Activated CD4-positive, alpha-beta T cell treated with anti-CD3 and anti-CD28 coated beads for 1 hour (primary cell): ENCODE measurements around the gene SMC3.
"Not testable (repeated sequence)": the region's sequence is repeated elsewhere in the genome, so short reads cannot be mapped to it uniquely, and the experiment has no call there.

Source experiments
- DNase-seq: peaks from one replicate; pipeline ENCODE4 v3.0.0-alpha.2; 2020

SMC3 gene

DNA sequence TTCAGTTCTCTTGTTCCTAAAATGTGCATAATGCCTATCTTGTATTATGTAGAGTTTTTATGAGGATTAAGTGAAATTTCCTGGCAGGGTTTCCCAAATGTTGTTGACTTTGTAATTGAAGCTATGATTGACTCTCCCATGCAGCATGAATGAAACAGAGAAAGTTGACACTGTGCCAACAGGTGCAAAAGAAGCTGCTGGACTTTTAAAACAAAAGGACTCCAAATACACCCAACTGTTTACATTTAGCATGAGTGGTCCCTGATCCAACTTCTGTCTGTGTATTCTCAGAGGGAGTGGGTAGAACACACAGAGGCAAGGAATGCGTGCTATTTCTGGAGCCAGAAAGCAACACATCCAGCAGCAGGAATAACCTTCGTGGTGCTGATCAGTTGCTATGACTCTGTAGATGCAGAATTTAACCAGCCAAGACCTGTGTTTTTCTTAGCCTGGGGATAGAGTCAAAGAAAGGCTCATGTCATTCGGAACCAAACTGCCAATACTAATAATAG, 62.2 kb downstream of the SMC3 start:
- no peak for DNase-seq

GRCh38 chr10:110631934-110632333, 64.4 kb downstream of the SMC3 start:
- no peak for DNase-seq

DNA sequence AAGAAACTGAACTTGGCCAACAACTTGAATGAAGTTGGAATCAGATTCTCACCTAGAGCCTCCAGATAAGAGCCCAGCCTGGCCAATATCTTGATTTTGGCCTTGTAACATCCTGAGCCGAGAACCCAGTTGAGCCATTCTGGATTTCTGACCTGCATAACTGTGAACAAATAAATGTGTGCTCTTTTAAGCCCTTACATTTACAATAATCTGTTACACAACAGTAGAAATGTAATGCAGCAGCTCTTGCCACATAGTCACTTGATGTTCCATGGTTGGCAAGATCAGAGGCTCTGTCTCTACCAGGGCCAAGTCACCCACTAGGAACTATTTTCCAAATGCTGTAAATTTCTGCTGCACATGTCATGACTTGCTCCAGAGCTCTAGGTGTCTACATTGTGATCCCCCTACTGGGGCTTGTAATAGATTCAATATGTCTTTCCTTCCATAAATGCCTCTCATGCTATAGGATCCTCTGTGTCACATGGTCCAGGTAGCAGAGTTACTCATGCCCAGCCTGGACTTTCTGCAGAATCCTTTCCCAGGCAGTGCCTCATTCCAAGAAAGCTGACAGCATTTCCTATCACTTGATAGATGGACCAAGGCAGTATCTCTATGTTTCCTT, 65.2 kb downstream of the SMC3 start:
- no peak for DNase-seq

DNA sequence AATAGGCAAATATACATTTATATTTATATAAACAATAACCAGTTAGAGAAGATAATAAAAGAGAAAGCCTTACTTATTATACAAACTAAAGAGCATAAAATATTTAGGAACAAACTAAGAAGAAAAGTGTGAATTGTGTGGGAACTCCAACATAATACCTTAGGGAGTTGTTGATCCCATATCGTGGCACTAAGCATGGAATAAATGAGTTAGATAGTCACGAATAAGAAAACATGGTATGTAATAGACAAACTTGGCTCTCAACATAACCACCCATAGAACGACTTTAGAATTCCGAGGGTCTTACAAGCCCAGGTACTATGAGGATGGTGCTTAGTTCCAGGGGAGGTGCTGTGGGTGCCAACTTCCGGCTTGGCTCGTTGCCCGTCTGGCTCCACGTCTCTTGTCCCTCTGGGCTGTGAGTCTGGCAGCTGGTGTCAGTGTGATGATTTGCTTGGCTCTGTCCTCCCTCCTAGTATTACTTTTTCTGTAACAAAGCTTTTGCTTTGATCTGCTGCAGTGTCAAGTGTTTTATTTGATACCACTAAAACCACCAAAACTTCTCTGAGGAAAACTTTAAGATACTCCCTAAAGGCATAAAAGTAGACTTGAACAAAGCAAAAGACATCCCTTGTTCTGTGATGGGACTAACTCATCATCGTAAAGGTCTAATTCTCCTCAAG, 67.2 kb downstream of the SMC3 start:
- no peak for DNase-seq

DNA sequence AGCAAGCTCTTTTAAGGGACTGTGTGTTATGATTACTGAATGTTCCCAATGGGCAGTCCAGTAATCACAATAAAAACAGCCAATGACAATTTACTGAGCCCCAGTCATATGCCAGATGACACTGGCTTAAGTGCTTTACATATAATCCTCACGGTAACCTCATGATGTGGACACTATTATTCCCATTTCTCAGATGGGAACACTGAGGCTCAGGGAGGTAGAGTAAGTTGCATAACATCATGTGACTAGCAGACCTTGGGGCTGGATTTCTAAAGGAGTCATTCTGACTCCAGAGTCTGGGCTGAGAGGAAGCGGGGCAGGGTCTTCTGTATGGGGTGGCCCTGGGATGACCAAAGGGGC, 69.1 kb downstream of the SMC3 start:
- no peak for DNase-seq

DNA sequence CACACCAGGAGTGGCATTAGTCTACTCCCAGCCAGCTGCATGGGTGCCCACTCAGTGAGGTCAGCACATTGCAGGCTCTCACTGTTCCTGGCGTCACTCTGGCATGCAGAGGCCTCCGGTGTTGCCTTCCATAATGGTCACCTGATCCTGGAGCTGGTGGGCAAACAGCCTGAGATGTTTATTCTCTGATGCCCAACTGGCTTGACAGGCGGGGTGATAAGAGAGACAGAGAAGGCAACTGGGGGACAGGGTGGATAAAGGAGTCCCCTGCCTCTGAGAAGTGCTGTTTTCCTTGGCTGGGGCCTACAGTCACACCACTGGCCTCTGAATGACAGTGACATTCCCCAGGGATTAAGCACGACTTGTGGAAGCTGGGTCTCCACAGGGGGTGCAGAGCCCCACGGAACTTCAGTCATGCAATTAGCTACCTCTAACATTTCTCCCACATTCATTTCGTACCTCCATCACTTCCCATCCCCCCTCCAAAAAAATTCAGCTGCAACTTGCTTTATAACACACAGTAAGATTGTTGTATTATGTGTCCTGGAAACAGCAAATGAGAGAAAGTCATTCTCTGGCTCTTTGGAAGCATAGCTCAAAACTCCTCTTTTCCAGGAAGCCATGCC, 69.5 kb downstream of the SMC3 start:
- no peak for DNase-seq

- DNase-seq = no peak
These were observed 70.1 kb downstream of the SMC3 start for GRCh38 chr10:110637558-110638053.

- no peak for DNase-seq
These were observed 70.8 kb downstream of the SMC3 start for GRCh38 chr10:110638319-110638718.

- not testable (repeated sequence) for DNase-seq
These were observed 71.6 kb downstream of the SMC3 start for GRCh38 chr10:110639046-110639445.

GRCh38 chr10:110639858-110640257, 72.4 kb downstream of the SMC3 start:
- not testable (repeated sequence) for DNase-seq

GRCh38 chr10:110641256-110641655, 73.8 kb downstream of the SMC3 start:
- no peak for DNase-seq

DNA sequence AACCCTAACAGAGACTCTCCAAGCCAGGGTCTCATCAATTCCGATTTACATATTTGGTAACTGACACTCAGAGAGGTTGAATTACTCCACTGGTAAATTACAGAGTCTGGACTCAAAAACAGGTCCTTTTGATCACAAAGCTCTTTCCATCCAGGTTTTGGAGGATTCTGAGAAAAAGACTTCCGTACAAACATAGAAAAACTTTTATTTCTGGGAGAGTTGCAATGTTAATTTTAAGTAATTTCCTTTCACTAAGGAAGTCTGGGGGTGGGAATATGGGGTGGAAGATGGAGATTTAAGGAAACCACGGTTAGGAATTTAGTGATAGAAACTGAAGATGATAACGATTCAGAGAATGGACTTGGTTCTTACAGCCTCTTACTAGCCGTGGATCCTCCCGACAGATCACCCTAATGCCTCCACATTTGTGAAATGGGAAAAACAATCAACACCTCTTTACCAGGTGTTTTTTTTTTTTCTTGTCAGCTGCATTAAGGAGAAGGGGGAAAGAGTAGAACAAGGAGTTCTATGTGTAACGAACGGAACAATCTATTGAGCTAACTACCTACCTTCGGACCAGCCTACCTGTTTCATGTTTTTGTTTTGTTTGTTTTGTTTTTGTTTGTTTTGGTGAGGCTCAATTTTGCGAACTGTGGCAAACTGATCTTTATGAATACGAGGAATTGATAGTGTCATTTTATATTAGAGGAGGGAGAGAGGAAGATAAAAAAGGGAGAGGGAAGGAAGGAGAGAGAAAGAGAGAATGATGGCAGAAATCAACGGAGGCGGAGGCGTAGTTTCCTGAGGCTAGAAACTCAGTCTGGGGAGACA, 74.9 kb downstream of the SMC3 start:
- DNase-seq = no peak

- DNase-seq = no peak
These were observed 75.6 kb downstream of the SMC3 start for GRCh38 chr10:110643035-110643652.

- DNase-seq = no peak
These were observed 76.4 kb downstream of the SMC3 start, which contains the start of gene RBM20 for GRCh38 chr10:110643653-110644597. RBM20 (plus strand) TSS chr10:110644336; CDS start chr10:110644455, 119 bp downstream.

DNA sequence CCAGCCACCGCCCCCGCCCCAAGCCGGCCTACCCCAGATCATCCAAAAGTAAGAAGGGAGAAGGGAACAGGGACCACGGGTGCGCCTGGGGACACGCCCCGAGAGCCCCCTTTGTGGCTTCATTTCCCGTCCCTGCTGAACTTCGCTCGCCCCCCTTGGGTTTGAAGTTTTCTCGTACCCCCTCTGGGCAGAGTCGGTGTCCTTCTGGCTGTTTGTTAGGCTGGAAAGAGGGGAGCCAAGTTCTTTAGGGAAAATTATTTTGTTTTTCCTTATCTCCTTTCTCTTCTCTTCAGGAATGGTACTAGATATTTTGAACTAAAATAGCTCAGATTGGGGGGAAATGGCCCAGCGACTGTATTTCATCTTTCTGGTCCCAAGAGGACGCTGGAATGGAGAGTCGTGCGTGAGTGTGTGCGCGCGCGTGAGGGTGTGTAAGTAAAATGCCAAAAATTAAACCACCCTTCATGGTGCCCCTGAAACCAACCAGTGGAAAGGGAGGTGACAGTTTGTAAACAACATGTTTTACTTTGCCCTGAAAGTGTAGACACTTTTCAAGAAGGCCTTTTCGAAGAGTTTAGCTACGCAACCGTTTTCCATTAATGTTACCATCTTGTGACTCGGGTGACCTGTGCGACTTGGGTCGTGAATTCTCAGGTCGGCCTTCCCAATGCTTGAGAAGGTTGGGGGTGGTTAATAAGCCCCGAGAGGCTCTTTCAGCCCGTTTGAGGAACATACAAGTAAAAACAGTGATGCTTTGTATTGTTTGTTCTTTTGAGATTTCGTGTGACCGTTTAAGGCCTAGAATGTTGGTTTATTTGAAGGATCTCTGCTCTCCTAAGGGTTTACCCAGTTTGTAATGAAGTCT, 77.3 kb downstream of the SMC3 start:
- no peak for DNase-seq

- no peak for DNase-seq
These were observed 79.1 kb downstream of the SMC3 start for GRCh38 chr10:110646417-110647135.

DNA sequence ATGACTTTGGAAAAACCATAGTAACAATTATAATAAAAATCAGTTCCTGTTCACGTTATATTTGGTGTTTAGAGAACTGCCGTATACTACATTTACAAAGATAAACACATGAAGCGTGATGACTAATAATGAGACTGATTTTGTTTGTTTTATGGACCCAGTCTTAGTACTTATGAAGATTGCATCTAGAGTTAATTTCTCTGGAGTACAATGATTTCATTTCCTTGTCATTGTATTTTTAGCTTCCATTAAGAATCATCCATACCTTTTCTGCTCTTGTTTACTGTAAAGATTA, 79.6 kb downstream of the SMC3 start:
- no peak for DNase-seq

GRCh38 chr10:110648692-110649346, 81.3 kb downstream of the SMC3 start:
- no peak for DNase-seq
